ENCODE measurements around the gene PLPP4.

GRCh38 chr10:120540486-120540885 is 83.5 kb downstream of the PLPP4 start:
- TF ChIP-seq EZH2 (IDR thresholded peaks at IDR 0.05): no peak
- TF ChIP-seq CTCF (IDR thresholded peaks at IDR 0.05): no peak
- no peak for TF ChIP-seq EZH2phosphoT487 (IDR thresholded peaks at IDR 0.05)
